ENCODE results near the gene PCED1B. TPM values are rescaled to one million over a fixed set of nuclear protein-coding genes. Genes with fewer than 3 reads are reported as not detected.

The PCED1B gene
- total RNA-seq, 6 experiments from 2014 or later, result 3.3 to 5.4 (median 4.9) TPM

DNA sequence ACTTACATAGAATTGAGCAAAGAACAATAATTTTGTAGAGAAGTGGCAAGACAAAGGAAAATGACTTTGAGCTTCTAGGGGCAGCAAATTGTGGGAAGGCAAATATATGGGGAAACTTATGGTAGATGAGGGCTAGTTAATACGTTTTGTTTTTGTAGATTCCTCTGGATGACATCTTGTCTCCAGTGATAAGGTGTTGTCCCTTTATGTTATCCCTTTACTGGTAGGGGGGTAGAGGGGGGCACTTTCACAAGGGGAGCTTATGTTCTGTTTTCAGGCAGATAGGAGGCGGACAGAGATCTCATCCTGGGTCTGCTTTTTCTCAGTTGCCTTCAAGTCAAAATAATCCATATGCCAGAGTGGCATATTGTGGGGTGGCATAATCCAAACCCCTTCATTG is 106.8 kb downstream of the PCED1B start:
- Mint-ChIP-seq H3K27me3 (ENCODE audit: insufficient read depth) (no peaks in the 10 kb centered on the region; the same call in none of the 2 replicates), H3K9me3 (no peaks in the 10 kb centered on the region), H3K4me1 (ENCODE audit: low read depth) (peaks cover 44% of the 10 kb centered on the region), H3K4me3 (no peak overlapping the region), H3K27ac (no peak overlapping the region), H3K36me3 (ENCODE audit: low read depth) (no peaks in the 10 kb centered on the region; the same call in 1 of the 2 replicates)
- DNase-seq, result no peak
- TF ChIP-seq, protein P1, sequence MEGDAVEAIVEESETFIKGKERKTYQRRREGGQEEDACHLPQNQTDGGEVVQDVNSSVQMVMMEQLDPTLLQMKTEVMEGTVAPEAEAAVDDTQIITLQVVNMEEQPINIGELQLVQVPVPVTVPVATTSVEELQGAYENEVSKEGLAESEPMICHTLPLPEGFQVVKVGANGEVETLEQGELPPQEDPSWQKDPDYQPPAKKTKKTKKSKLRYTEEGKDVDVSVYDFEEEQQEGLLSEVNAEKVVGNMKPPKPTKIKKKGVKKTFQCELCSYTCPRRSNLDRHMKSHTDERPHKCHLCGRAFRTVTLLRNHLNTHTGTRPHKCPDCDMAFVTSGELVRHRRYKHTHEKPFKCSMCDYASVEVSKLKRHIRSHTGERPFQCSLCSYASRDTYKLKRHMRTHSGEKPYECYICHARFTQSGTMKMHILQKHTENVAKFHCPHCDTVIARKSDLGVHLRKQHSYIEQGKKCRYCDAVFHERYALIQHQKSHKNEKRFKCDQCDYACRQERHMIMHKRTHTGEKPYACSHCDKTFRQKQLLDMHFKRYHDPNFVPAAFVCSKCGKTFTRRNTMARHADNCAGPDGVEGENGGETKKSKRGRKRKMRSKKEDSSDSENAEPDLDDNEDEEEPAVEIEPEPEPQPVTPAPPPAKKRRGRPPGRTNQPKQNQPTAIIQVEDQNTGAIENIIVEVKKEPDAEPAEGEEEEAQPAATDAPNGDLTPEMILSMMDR (IDR thresholded peaks at IDR 0.05), result no peak

DNA sequence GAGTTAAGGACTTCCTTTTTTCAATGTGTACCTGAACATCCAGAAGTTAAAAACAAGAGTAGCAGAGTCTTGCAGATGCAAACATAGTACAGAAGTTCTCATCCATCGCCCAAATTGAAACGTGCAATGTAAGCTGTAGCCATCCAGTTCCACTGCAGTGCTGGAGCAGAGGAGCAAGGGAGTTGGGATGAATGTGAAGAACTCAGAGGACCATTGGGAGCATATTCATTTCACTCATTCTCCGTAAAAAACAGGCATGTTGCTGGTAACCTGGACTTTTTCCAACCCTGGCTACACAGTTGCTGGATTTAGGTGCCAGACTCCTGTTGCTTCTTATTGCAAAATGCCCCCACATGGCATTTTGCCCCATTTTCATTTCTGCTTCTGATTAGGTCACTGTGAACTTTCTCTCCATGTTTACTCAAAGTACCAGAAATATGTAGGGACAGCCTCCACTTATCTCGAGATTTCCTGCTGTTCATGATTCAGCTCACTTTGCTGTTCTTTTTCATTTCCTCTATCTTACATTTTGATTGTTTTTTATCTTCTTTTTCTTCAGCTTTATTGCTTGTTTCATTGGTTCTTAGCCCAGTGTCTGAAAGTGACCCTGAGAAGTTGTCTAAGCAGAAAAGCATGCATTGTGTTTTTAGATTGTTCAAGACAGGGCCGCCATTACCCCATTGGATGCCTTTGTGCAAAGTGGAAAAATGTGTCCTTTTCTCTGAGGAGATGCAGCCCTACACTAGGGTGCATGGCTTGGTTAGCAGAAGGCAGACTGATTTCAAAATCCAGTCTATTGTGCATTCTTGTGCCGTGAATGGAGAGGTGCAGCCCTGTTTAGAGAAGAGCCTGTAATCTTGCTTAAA is 109.4 kb downstream of the PCED1B start:
- H3K27me3 Mint-ChIP-seq (ENCODE audit: insufficient read depth), result peaks cover 2% of the 10 kb centered on the region; the same call in 1 of the 2 replicates
- H3K36me3 Mint-ChIP-seq (ENCODE audit: low read depth), result no peaks in the 10 kb centered on the region; the same call in 1 of the 2 replicates
- DNase-seq, result peak; percentile 75
- H3K9me3 Mint-ChIP-seq, result no peaks in the 10 kb centered on the region
- TF ChIP-seq, protein P1 (IDR thresholded peaks at IDR 0.05), result no peak
- H3K4me1 Mint-ChIP-seq (ENCODE audit: low read depth), result peaks cover 62% of the 10 kb centered on the region
- H3K4me3 Mint-ChIP-seq, result peak overlapping the region; percentile 58
- H3K27ac Mint-ChIP-seq, result peak overlapping the region; percentile 84

DNA sequence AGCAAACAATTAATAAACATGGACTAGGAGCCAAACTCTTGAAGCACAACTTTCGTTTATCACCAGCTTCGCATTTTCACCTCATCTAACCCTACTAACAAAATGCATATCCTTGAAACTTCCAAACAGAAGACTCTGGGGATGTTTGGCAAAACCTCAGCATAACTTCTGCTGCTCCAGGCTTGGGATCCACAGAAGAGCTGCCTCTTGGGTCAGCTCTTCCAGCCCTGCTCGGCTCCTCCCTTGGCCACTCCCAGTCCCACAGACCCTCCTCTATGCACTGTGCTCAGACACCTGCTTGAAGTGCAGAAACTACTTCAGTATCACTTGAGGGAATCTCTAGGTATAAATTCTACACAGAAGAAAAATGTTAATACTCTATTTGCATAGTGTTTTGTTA is 110.3 kb downstream of the PCED1B start:
- TF ChIP-seq, protein P1 (IDR thresholded peaks at IDR 0.05), result no peak
- H3K27ac Mint-ChIP-seq, result peak overlapping the region; percentile 84
- H3K9me3 Mint-ChIP-seq, result no peaks in the 10 kb centered on the region
- H3K4me3 Mint-ChIP-seq, result peak overlapping the region; percentile 44; the same call in 1 of the 2 replicates
- no peak for DNase-seq
- H3K4me1 Mint-ChIP-seq (ENCODE audit: low read depth), result peaks cover 67% of the 10 kb centered on the region
- peaks cover 2% of the 10 kb centered on the region; the same call in 1 of the 2 replicates for H3K27me3 Mint-ChIP-seq (ENCODE audit: insufficient read depth)
- no peaks in the 10 kb centered on the region; the same call in 1 of the 2 replicates for H3K36me3 Mint-ChIP-seq (ENCODE audit: low read depth)

- H3K4me3 Mint-ChIP-seq, result peak overlapping the region; percentile 57; the same call in 1 of the 2 replicates
- TF ChIP-seq, protein P1 (IDR thresholded peaks at IDR 0.05), result no peak
- no peaks in the 10 kb centered on the region for H3K9me3 Mint-ChIP-seq
- peaks cover 67% of the 10 kb centered on the region for H3K4me1 Mint-ChIP-seq (ENCODE audit: low read depth)
- peaks cover 2% of the 10 kb centered on the region; the same call in 1 of the 2 replicates for H3K27me3 Mint-ChIP-seq (ENCODE audit: insufficient read depth)
- peak; percentile 45 for DNase-seq
- peak overlapping the region; percentile 84 for H3K27ac Mint-ChIP-seq
- no peaks in the 10 kb centered on the region; the same call in 1 of the 2 replicates for H3K36me3 Mint-ChIP-seq (ENCODE audit: low read depth)
Observed at GRCh38 chr12:47190271-47190750, 110.9 kb downstream of the PCED1B start.

GRCh38 chr12:47190905-47191304 is 111.5 kb downstream of the PCED1B start:
- H3K27ac Mint-ChIP-seq, result peak overlapping the region; percentile 84; the same call in 1 of the 2 replicates
- no peak for DNase-seq
- H3K4me3 Mint-ChIP-seq, result peak overlapping the region; percentile 57; the same call in 1 of the 2 replicates
- H3K36me3 Mint-ChIP-seq (ENCODE audit: low read depth), result no peaks in the 10 kb centered on the region; the same call in 1 of the 2 replicates
- H3K27me3 Mint-ChIP-seq (ENCODE audit: insufficient read depth), result peaks cover 2% of the 10 kb centered on the region; the same call in 1 of the 2 replicates
- TF ChIP-seq, protein P1 (IDR thresholded peaks at IDR 0.05), result no peak
- H3K9me3 Mint-ChIP-seq, result no peaks in the 10 kb centered on the region
- H3K4me1 Mint-ChIP-seq (ENCODE audit: low read depth), result peaks cover 67% of the 10 kb centered on the region

Measured in HFFc6 (cell line).